Activated CD4-positive, alpha-beta memory T cell treated with anti-CD3 and anti-CD28 coated beads for 36 hours (primary cell): ENCODE data around the gene ENTR1. TPM values are rescaled to one million over a fixed set of nuclear protein-coding genes. Genes with fewer than 3 reads are reported as not detected.
"Not testable (repeated sequence)": the region's sequence is repeated elsewhere in the genome, so short reads cannot be mapped to it uniquely, and the experiment has no call there.

Experiments
- CTCF ChIA-PET: fragments of 350-600 bp; sonication (Branson Sonifier 250); formaldehyde crosslinking; loops from one replicate; lab custom pipeline; 2021; ENCODE audit warnings: antibody characterized with exemption, inconsistent platforms; lab: Charles Lee
- POLR2A ChIA-PET: fragments of 350-600 bp; sonication (Branson Sonifier 250); formaldehyde crosslinking; loops from one replicate; lab custom pipeline; 2021; ENCODE audit warnings: antibody characterized with exemption; lab: Charles Lee
- DNase-seq: peaks from one replicate; pipeline ENCODE4 v3.0.0-alpha.2; 2020
- H3K27ac Mint-ChIP-seq: one replicate; pipeline ENCODE4 v1.8.0; 2021; ENCODE audit warnings: mixed read lengths
- H3K27me3 Mint-ChIP-seq: one replicate; pipeline ENCODE4 v1.8.0; 2021; ENCODE audit warnings: mixed read lengths
- H3K36me3 Mint-ChIP-seq: one replicate; pipeline ENCODE4 v1.8.0; 2021; ENCODE audit warnings: mixed read lengths
- H3K4me1 Mint-ChIP-seq: one replicate; pipeline ENCODE4 v1.8.0; 2021; ENCODE audit warnings: low read depth, mixed read lengths
- H3K4me3 Mint-ChIP-seq: one replicate; pipeline ENCODE4 v1.8.0; 2021; ENCODE audit warnings: mild to moderate bottlenecking, mixed read lengths
- H3K9me3 Mint-ChIP-seq: one replicate; pipeline ENCODE4 v1.8.0; 2021; ENCODE audit warnings: mixed read lengths
- intact Hi-C: fragments of 100-400 bp; cut with micrococcal nuclease; formaldehyde crosslinking; loops from one replicate; pipeline ENCODE4 v1.15.1; 2023
- total RNA-seq, 2 experiments: library from RNA; stranded (reverse); gene quantifications; one replicate each; pipeline ENCODE4 v1.2.3, GENCODE V29; 2021

Gene ENTR1
- total RNA-seq, 2 experiments from 2014 or later, result 66.9 to 74.9 TPM

DNA sequence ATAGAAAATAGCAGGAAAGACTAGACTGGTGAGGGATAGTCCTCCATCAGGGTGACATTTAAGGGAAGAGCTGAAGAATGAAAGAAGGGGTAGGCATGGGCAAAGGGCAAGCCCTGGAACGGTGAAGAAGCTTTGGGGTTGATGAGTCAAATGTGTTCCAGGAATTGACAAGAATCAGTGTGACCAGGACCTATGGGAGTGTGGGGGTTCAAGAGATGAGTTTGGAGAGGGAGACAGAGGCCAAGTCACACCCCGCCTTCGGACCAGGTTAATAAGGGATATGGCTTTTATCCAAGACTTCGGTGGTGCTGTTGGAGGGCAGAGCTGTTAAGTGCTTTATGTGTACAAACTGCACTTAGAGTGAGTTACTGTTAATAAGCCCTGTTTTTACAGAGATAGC is 964 bp upstream of the ENTR1 start:
- Mint-ChIP-seq H3K27ac (peak overlapping the region; percentile 84), H3K4me3 (peak overlapping the region; percentile 91), H3K4me1 (peaks cover 50% of the 10 kb centered on the region), H3K27me3 (no peaks in the 10 kb centered on the region), H3K36me3 (peaks cover 61% of the 10 kb centered on the region), H3K9me3 (no peaks in the 10 kb centered on the region)
- no peak for DNase-seq
- CTCF ChIA-PET, result no interaction called here
- POLR2A ChIA-PET, result interaction anchor here (0.9 to 1.8 kb wide), 5 partner anchors 8 to 128 kb away, joined by 3 to 6 read pairs (median 3); partner anchors contain the start of gene DNLZ
- intact Hi-C loops, result loop anchor here (1.0 to 2.0 kb wide), 2 partner anchors 28 to 49 kb away; partner anchors contain the start of genes DNLZ and INPP5E

DNA sequence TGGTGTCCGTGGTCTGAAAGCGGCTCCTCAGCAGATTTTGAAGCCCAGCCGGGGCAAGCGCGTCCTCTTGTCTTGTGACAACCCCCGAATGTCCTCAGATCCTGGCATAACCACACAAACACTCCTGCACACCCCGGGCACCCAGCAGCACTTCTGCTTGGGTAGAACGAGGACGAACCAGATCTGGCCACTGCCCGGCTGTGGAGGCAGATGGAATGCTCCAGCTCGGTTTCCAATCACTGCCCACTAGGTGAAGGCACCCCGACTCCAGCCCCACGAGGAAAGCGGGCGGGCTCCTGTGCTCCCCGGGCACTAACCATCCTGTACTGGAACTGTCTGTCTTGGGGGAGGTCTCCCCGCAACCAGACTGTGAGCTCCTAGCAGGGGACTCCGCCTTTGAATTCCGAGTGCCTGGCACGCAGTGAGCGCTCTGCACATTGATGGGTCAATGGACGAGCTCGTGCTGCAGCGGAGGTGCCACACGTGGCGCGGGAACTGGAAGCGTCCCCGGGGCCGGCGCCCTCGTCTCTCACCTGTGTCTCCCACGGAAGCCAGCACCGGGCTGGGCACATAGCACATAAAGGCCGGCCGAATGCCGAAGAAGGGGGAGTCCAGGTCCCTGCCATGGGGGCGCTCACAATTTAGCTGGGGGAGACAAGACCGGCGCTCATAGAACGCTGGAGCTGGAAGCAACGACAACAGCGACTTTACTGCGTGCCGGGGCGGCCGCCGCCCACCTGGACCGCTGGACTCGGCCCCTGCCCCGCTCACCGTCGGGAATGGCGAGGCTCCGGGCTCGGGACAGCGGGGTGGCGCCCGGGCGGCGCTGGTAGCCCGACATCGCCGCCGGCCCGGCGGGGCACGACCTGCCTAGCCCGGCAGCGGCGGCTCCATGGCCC is 608 bp downstream of the ENTR1 start:
- H3K27me3 Mint-ChIP-seq, result no peaks in the 10 kb centered on the region
- ChIA-PET CTCF (interaction anchor here (1.0 to 1.9 kb wide), 4 partner anchors 9 to 686 kb away, joined by 3 to 19 read pairs (median 4); partner anchors contain the start of gene SNAPC4), POLR2A (interaction anchor here (0.7 to 1.8 kb wide), 8 partner anchors 9 to 131 kb away, joined by 3 to 7 read pairs (median 4); partner anchors contain the start of gene DNLZ)
- intact Hi-C loops, result loop anchor here (2.0 kb wide), 1 partner anchor 47 kb away; the partner anchor contains the start of gene DNLZ
- no peaks in the 10 kb centered on the region for H3K9me3 Mint-ChIP-seq
- H3K27ac Mint-ChIP-seq, result peak overlapping the region; percentile 94
- H3K36me3 Mint-ChIP-seq, result peaks cover 65% of the 10 kb centered on the region
- peaks cover 64% of the 10 kb centered on the region for H3K4me1 Mint-ChIP-seq
- DNase-seq, result peak; percentile 64
- H3K4me3 Mint-ChIP-seq, result peak overlapping the region; percentile 88

DNA sequence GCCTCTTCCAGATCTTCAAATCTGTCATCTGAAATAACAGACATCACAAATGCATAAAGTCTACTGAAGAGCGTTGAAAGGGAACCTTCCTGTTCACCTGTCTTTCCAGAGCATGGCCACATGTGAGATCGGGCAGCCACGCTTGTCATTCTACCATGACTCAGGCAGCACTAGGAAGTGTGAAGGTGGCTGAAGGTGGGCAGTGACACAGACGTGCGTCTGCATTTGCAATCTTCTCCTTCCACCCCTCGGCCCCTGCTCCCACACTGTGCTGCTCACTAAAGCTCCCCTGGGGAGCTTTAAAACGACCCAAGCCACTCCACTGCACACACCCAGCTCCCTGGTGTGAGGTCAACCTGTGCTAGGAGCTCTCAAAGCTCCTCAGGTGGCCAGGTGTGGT is 2.5 kb downstream of the ENTR1 start:
- peak overlapping the region; percentile 38 for H3K4me3 Mint-ChIP-seq
- ChIA-PET POLR2A (no interaction called here), CTCF (no interaction called here)
- intact Hi-C loops, result no loop called here
- H3K9me3 Mint-ChIP-seq, result no peaks in the 10 kb centered on the region
- peak; percentile 62 for DNase-seq
- H3K27ac Mint-ChIP-seq, result peak overlapping the region; percentile 79
- H3K4me1 Mint-ChIP-seq, result peaks cover 74% of the 10 kb centered on the region
- H3K27me3 Mint-ChIP-seq, result no peaks in the 10 kb centered on the region
- H3K36me3 Mint-ChIP-seq, result peaks cover 59% of the 10 kb centered on the region

DNA sequence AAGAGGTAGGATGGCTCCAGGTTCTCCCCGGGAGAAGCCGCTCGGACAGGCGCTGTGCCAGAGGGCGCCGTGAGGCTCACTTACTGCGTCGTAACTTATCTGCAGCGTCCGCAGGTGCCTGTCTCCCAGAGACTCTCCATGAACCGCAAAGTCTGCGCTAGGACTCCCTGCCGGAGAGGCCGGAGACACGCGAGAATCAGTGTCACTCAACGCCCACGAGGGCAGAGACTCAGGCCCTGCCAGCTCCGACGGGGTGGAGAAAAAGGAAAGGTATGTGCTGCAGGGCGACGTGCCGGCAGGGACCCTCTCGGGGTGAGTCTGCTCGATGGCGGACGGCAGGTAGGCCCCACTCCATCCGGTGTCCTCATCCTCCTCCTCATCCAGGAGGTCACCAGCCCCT is 3.4 kb downstream of the ENTR1 start:
- POLR2A ChIA-PET, DNase-seq, H3K4me3 Mint-ChIP-seq, H3K9me3 Mint-ChIP-seq, H3K27me3 Mint-ChIP-seq, intact Hi-C loops: not testable (repeated sequence)
- CTCF ChIA-PET, result interaction anchor here (1.0 kb wide), 1 partner anchor 38 kb away, joined by 3 read pairs; no protein-coding TSS in a partner anchor
- peak overlapping the region; percentile 9 for H3K27ac Mint-ChIP-seq
- H3K4me1 Mint-ChIP-seq, result peaks cover 75% of the 10 kb centered on the region
- H3K36me3 Mint-ChIP-seq, result peaks cover 62% of the 10 kb centered on the region

DNA sequence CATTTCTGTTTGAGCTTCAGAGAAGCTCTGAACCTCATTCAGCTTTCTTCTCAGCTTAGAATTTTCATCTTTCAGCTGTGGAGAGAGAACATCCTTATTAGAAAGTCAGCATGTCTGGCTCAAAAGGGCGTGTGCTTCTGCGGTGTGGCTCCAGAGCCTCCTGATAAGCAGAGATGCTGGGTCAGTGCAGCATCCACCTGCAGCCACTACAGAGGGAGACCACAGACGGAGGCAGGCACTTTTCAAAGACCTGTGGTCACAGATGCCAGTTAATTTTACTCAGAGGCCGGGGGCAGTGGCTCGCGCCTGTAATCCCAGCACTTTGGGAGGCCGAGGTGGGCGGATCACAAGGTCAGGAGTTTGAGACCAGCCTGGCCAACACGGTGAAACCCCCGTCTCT is 4.5 kb downstream of the ENTR1 start:
- H3K27me3 Mint-ChIP-seq, DNase-seq, H3K9me3 Mint-ChIP-seq, CTCF ChIA-PET, POLR2A ChIA-PET: not testable (repeated sequence)
- peaks cover 61% of the 10 kb centered on the region for H3K36me3 Mint-ChIP-seq
- peak overlapping the region; percentile 20 for H3K4me3 Mint-ChIP-seq
- intact Hi-C loops, result loop anchor here (2.0 kb wide), 1 partner anchor 161 kb away; the partner anchor contains the start of gene QSOX2
- peaks cover 67% of the 10 kb centered on the region for H3K4me1 Mint-ChIP-seq
- peak overlapping the region; percentile 64 for H3K27ac Mint-ChIP-seq

DNA sequence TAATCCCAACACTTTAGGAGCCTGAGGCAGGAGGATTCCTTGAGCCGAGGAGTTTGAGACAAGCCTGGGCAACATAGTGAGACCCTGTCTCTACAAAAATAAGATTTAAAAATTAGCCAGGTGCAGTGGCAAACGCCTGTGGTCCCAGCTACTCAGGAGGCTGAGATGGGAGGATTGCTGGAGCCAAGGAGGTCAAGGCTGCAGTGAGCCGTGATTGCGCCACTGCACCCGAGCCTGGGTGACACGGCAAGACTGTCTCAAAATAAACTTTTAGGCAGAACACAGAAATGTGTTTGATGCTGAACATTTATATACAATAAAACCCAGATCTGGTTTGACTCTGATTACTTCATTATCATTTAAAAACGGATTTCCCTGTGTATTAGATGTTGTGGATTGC is 4.9 kb downstream of the ENTR1 start:
- H3K9me3 Mint-ChIP-seq, result no peaks in the 10 kb centered on the region
- intact Hi-C loops, result loop anchor here (2.0 kb wide), 1 partner anchor 161 kb away; the partner anchor contains the start of gene QSOX2
- CTCF ChIA-PET, result no interaction called here
- peaks cover 60% of the 10 kb centered on the region for H3K36me3 Mint-ChIP-seq
- H3K4me3 Mint-ChIP-seq, result peak overlapping the region; percentile 20
- no peaks in the 10 kb centered on the region for H3K27me3 Mint-ChIP-seq
- DNase-seq, result no peak
- POLR2A ChIA-PET, result no interaction called here
- H3K4me1 Mint-ChIP-seq, result peaks cover 71% of the 10 kb centered on the region
- peak overlapping the region; percentile 96 for H3K27ac Mint-ChIP-seq

DNA sequence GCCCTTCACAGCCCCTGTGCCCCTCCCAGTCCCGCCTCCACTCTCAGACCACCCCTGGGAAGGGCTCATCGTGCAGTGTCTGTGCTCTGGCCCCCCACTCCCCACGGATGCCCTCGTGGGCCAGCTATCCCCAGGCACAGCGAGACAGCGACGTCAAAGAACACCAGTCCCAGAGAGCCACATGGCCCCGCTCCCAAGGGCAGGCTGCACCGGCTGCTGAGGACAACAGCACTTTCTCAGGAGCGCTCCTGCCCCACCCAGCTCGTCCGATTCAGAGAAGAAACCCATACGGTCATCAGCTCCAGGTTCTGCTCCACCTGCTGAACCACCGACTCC is 5.6 kb downstream of the ENTR1 start:
- H3K4me1 Mint-ChIP-seq, result peaks cover 70% of the 10 kb centered on the region
- H3K27ac Mint-ChIP-seq, result peak overlapping the region; percentile 96
- ChIA-PET CTCF (no interaction called here), POLR2A (interaction anchor here (0.8 to 1.1 kb wide), 2 partner anchors 28 to 42 kb away, joined by 3 read pairs; partner anchors contain the start of gene DNLZ)
- DNase-seq, result no peak
- peaks cover 58% of the 10 kb centered on the region for H3K36me3 Mint-ChIP-seq
- no peaks in the 10 kb centered on the region for H3K27me3 Mint-ChIP-seq
- peak overlapping the region; percentile 65 for H3K4me3 Mint-ChIP-seq
- H3K9me3 Mint-ChIP-seq, result no peaks in the 10 kb centered on the region
- intact Hi-C loops, result loop anchor here (2.0 to 5.0 kb wide), 2 partner anchors 33 to 160 kb away; partner anchors contain the start of genes INPP5E and QSOX2

DNA sequence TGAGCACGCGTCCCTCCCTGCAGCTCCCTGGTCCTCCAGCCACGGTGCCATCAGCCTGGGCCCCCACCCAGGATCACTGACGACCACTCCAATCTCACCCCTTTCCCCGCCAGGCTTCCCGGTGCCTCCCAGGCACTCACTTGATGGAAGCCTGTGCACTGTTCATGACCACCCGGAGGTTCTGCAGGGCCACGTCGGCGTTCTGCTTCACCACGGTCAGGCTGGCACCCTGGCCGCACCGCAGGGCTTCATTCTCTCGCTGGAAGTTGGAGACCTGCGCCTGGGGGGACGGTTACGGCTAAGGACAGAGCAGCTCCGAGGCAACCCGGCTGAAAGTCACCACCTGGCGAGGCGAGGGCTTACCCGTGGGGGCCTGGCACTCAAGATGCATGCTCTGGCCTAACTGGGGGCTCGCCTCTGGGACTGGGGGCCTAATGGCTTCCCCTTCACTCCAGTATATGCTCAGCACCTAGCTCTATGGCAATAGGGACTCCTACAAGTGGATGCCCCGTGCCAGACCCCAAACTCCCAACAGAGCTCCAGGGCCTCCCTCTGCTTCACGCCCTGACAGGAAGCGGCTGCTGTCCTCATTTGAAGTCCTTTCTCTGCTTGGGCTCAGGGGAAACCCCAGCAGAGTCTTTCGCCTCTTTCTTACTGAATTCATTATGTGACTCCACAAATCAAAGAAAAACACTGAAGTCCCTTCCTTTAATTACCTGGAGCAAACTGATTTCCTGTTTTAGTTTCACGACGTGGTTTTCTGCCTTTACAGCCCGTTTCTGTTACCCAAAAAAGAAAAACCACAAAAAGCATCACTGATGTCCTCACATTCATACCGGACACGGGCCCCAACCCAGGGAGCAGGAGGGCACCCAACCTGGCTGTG is 6.3 kb downstream of the ENTR1 start:
- intact Hi-C loops, result loop anchor here (1.0 to 5.0 kb wide), 5 partner anchors 33 to 159 kb away; partner anchors contain the start of genes DNLZ, INPP5E, QSOX2 and SEC16A
- ChIA-PET CTCF (interaction anchor here (0.8 to 1.5 kb wide), 3 partner anchors 16 to 325 kb away, joined by 3 to 8 read pairs (median 4); partner anchors contain the start of gene DNLZ), POLR2A (interaction anchor here (0.7 to 1.5 kb wide), 5 partner anchors 7 to 129 kb away, joined by 3 to 5 read pairs (median 3); partner anchors contain the start of gene DNLZ)
- DNase-seq, result peak; percentile 78
- Mint-ChIP-seq H3K4me3 (peak overlapping the region; percentile 65), H3K27me3 (no peaks in the 10 kb centered on the region), H3K36me3 (peaks cover 53% of the 10 kb centered on the region), H3K9me3 (no peaks in the 10 kb centered on the region), H3K27ac (peak overlapping the region; percentile 96), H3K4me1 (peaks cover 65% of the 10 kb centered on the region)

DNA sequence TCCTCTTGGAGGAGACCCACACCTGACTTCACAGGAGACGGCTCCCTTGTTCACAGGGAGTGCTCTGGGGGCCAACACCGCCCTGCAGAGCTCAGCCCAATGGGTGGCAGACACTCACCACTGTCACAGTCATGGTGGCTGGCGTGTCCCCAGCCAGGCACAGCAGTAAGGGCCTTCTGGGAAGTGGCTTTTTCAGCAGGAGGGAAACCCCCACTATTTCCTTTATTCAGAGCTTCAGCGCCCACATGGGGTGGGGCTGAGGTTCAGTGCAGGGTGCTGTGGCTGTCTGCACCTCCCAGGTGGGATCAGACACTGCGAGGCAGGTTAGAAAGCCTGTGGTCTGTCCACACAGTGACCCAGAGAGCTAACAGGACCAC is 6.9 kb downstream of the ENTR1 start:
- DNase-seq, result peak; percentile 89
- peaks cover 65% of the 10 kb centered on the region for H3K4me1 Mint-ChIP-seq
- intact Hi-C loops, result loop anchor here (1.0 to 5.0 kb wide), 4 partner anchors 34 to 135 kb away; partner anchors contain the start of genes DNLZ, INPP5E and SEC16A
- H3K27ac Mint-ChIP-seq, result peak overlapping the region; percentile 96
- peaks cover 52% of the 10 kb centered on the region for H3K36me3 Mint-ChIP-seq
- ChIA-PET CTCF (interaction anchor here (0.8 to 1.5 kb wide), 3 partner anchors 16 to 325 kb away, joined by 3 to 8 read pairs (median 4); partner anchors contain the start of gene DNLZ), POLR2A (interaction anchor here (0.7 to 1.5 kb wide), 5 partner anchors 8 to 129 kb away, joined by 3 to 5 read pairs (median 3); partner anchors contain the start of gene DNLZ)
- H3K4me3 Mint-ChIP-seq, result peak overlapping the region; percentile 65
- no peaks in the 10 kb centered on the region for H3K27me3 Mint-ChIP-seq
- no peaks in the 10 kb centered on the region for H3K9me3 Mint-ChIP-seq

DNA sequence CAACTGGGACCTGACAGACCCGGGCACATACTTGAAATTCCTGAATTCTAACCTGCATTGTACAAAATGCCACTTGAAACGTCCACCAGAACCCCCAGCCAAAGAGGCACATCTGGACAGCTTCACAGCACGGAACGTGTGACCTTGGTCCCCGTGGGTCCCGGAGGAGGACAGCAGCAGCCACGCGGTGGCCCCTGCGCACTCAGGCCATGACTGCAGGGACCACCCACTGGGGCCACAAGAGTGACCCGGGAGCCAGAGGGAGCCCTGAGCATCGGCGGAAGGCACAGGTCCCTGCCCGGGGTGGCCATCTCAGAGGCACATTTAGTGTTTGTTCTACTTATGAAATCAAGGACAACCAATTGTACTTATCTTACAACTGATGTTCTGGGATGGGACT is 8.3 kb downstream of the ENTR1 start:
- intact Hi-C loops, result loop anchor here (2.0 to 5.0 kb wide), 2 partner anchors 35 to 137 kb away; partner anchors contain the start of gene INPP5E
- no peak for DNase-seq
- ChIA-PET POLR2A (interaction anchor here (1.8 kb wide), 1 partner anchor 39 kb away, joined by 5 read pairs; the partner anchor contains the start of gene DNLZ), CTCF (interaction anchor here (0.6 to 2.5 kb wide), 4 partner anchors 11 to 316 kb away, joined by 3 to 13 read pairs (median 4); partner anchors contain the start of gene DNLZ)
- H3K4me1 Mint-ChIP-seq, result peaks cover 62% of the 10 kb centered on the region
- H3K9me3 Mint-ChIP-seq, result no peaks in the 10 kb centered on the region
- H3K27ac Mint-ChIP-seq, result peak overlapping the region; percentile 96
- peaks cover 46% of the 10 kb centered on the region for H3K36me3 Mint-ChIP-seq
- H3K27me3 Mint-ChIP-seq, result no peaks in the 10 kb centered on the region
- no peak overlapping the region for H3K4me3 Mint-ChIP-seq
